ENCODE results near the gene CUEDC1.
A peak's percentile ranks its signal among the peaks of the same experiment; 100 is the strongest.

GRCh38 chr17:57916925-57917858, 38.0 kb downstream of the CUEDC1 start:
- TF ChIP-seq CTCF (IDR thresholded peaks at IDR 0.05; ENCODE audit: borderline replicate concordance, extremely low read depth, low read length, poor library complexity, severe bottlenecking) (peak; percentile 42), EZH2 (IDR thresholded peaks at IDR 0.05; ENCODE audit: borderline replicate concordance, low read depth, low read length, severe bottlenecking) (no peak)

Data from DND-41 (cell line).